GM03348 (cell line): ENCODE data around the gene HSPA6.
"Not testable (repeated sequence)": the region's sequence is repeated elsewhere in the genome, so short reads cannot be mapped to it uniquely, and the experiment has no call there.

Source experiments
- DNase-seq: peaks from one replicate; pipeline ENCODE4 v3.0.0; 2012; ENCODE audit warnings: low spot score

The HSPA6 gene

GRCh38 chr1:161503394-161503748 is 21.0 kb upstream of the HSPA6 start:
- no peak for DNase-seq

GRCh38 chr1:161505686-161506085 is 18.7 kb upstream of the HSPA6 start:
- DNase-seq = no peak

- peak; percentile 36 for DNase-seq
These were observed 17.8 kb upstream of the HSPA6 start for GRCh38 chr1:161506336-161507223.

GRCh38 chr1:161510477-161510876 is 13.9 kb upstream of the HSPA6 start:
- no peak for DNase-seq

GRCh38 chr1:161511018-161511755 is 13.2 kb upstream of the HSPA6 start:
- DNase-seq = no peak

GRCh38 chr1:161511756-161512060 is 12.6 kb upstream of the HSPA6 start:
- DNase-seq = no peak

GRCh38 chr1:161512636-161513447 is 11.5 kb upstream of the HSPA6 start:
- DNase-seq = not testable (repeated sequence)

- not testable (repeated sequence) for DNase-seq
These were observed 10.9 kb upstream of the HSPA6 start for GRCh38 chr1:161513448-161513780.

- DNase-seq = not testable (repeated sequence)
These were observed 10.4 kb upstream of the HSPA6 start for GRCh38 chr1:161513953-161514352.

GRCh38 chr1:161523041-161523816 is 1.1 kb upstream of the HSPA6 start:
- DNase-seq = not testable (repeated sequence)

GRCh38 chr1:161524742-161525291 is 477 bp downstream of the HSPA6 start:
- DNase-seq = not testable (repeated sequence)

- DNase-seq = not testable (repeated sequence)
These were observed 981 bp downstream of the HSPA6 start for GRCh38 chr1:161525321-161525720.

- not testable (repeated sequence) for DNase-seq
These were observed 1.6 kb downstream of the HSPA6 start for GRCh38 chr1:161525918-161526317.

- not testable (repeated sequence) for DNase-seq
These were observed 4.2 kb downstream of the HSPA6 start for GRCh38 chr1:161528550-161528949.

GRCh38 chr1:161529463-161530104 is 5.2 kb downstream of the HSPA6 start:
- DNase-seq = not testable (repeated sequence)

- DNase-seq = peak; percentile 50
These were observed 5.8 kb downstream of the HSPA6 start for GRCh38 chr1:161530158-161530557.

GRCh38 chr1:161530671-161531641 is 6.6 kb downstream of the HSPA6 start:
- DNase-seq = peak; percentile 76

GRCh38 chr1:161531986-161532643 is 7.8 kb downstream of the HSPA6 start:
- peak; percentile 22 for DNase-seq
